H9 (cell line): ENCODE measurements around the gene APRT. TPM values are rescaled to one million over a fixed set of nuclear protein-coding genes. Genes with fewer than 3 reads are reported as not detected.

Experiments
- DNase-seq: peaks from one replicate; pipeline ENCODE4 v3.0.0-alpha.2; 2017
- H2AFZ ChIP-seq: one replicate; pipeline ENCODE4 v1.6.1; 2013; ENCODE audit warnings: mild to moderate bottlenecking, low read length, control low read depth, moderate library complexity
- H2AK5ac ChIP-seq: 2 replicates; pipeline ENCODE4 v1.6.1; 2013; ENCODE audit warnings: low read length, control low read depth, mixed read lengths; ENCODE audit not compliant: insufficient read length
- H2BK120ac ChIP-seq: one replicate; pipeline ENCODE4 v1.6.1; 2013; ENCODE audit warnings: low read depth, mild to moderate bottlenecking, low read length, control low read depth, inconsistent platforms; ENCODE audit not compliant: poor library complexity, severe bottlenecking
- H2BK12ac ChIP-seq: 2 replicates; pipeline ENCODE4 v1.6.1; 2013; ENCODE audit warnings: low read length, control low read depth, mixed read lengths, low read depth; ENCODE audit not compliant: insufficient read length
- H2BK15ac ChIP-seq: 2 replicates; pipeline ENCODE4 v1.6.1; 2013; ENCODE audit warnings: low read depth, low read length, control low read depth
- H2BK20ac ChIP-seq: one replicate; pipeline ENCODE4 v1.6.1; 2013; ENCODE audit warnings: low read depth, mild to moderate bottlenecking, low read length, control low read depth, inconsistent platforms; ENCODE audit not compliant: poor library complexity, severe bottlenecking
- H2BK5ac ChIP-seq: 2 replicates; pipeline ENCODE4 v1.6.1; 2013; ENCODE audit warnings: low read length, control low read depth, mixed read lengths; ENCODE audit not compliant: insufficient read length
- H3K14ac ChIP-seq: 2 replicates; pipeline ENCODE4 v1.6.1; 2013; ENCODE audit warnings: low read length, control low read depth; ENCODE audit not compliant: insufficient read depth
- H3K18ac ChIP-seq: 2 replicates; pipeline ENCODE4 v1.6.1; 2013; ENCODE audit warnings: low read depth, mild to moderate bottlenecking, mixed read lengths, low read length, control low read depth; ENCODE audit not compliant: insufficient read length
- H3K23ac ChIP-seq: 2 replicates; pipeline ENCODE4 v1.6.1; 2013; ENCODE audit warnings: low read length, control low read depth, mixed read lengths, low read depth; ENCODE audit not compliant: insufficient read length
- H3K23me2 ChIP-seq: 2 replicates; pipeline ENCODE4 v1.6.1; 2013; ENCODE audit warnings: low read depth, mild to moderate bottlenecking, mixed read lengths, low read length, control low read depth; ENCODE audit not compliant: insufficient read length, poor library complexity, severe bottlenecking
- H3K27ac ChIP-seq: 2 replicates; pipeline ENCODE4 v1.5.1; 2013; ENCODE audit warnings: low read length, control low read depth, mixed read lengths, low read depth; ENCODE audit not compliant: insufficient read length
- H3K27me3 ChIP-seq: 2 replicates; pipeline ENCODE4 v1.6.1; 2013; ENCODE audit warnings: low read length, control low read depth, inconsistent platforms; ENCODE audit not compliant: insufficient read depth
- H3K4ac ChIP-seq: 2 replicates; pipeline ENCODE4 v1.6.1; 2013; ENCODE audit warnings: low read depth, mild to moderate bottlenecking, control low read depth, inconsistent platforms, low read length, moderate library complexity
- H3K4me1 ChIP-seq: 2 replicates; pipeline ENCODE4 v1.6.1; 2013; ENCODE audit warnings: low read length, control low read depth, inconsistent platforms; ENCODE audit not compliant: insufficient read depth
- H3K4me2 ChIP-seq: 2 replicates; pipeline ENCODE4 v1.6.1; 2013; ENCODE audit warnings: low read length, control low read depth, mixed read lengths; ENCODE audit not compliant: insufficient read length, insufficient read depth
- H3K56ac ChIP-seq: 2 replicates; pipeline ENCODE4 v1.6.1; 2013; ENCODE audit warnings: low read depth, mild to moderate bottlenecking, mixed read lengths, low read length, control low read depth; ENCODE audit not compliant: insufficient read length
- H3K79me1 ChIP-seq: 2 replicates; pipeline ENCODE4 v1.6.1; 2013; ENCODE audit warnings: low read depth, mild to moderate bottlenecking, moderate library complexity, low read length, control low read depth, inconsistent platforms; ENCODE audit not compliant: insufficient read depth, poor library complexity, severe bottlenecking
- H3K79me2 ChIP-seq: 2 replicates; pipeline ENCODE4 v1.6.1; 2013; ENCODE audit warnings: low read length, control low read depth, inconsistent platforms; ENCODE audit not compliant: insufficient read depth
- H3K9ac ChIP-seq: 2 replicates; pipeline ENCODE4 v1.6.1; 2013; ENCODE audit warnings: low read length, control low read depth, mixed read lengths; ENCODE audit not compliant: insufficient read length; ENCODE audit errors: extremely low read depth
- H3K9me3 ChIP-seq: one replicate; pipeline ENCODE4 v1.6.1; 2013; ENCODE audit warnings: low read depth, low read length, inconsistent platforms; ENCODE audit not compliant: control insufficient read depth
- H3T11ph ChIP-seq: one replicate; pipeline ENCODE4 v1.6.1; 2013; ENCODE audit warnings: mild to moderate bottlenecking, low read length, control low read depth, inconsistent platforms
- H4K20me1 ChIP-seq: one replicate; pipeline ENCODE4 v1.6.1; 2013; ENCODE audit not compliant: control insufficient read depth, insufficient read length, insufficient read depth
- H4K5ac ChIP-seq: 2 replicates; pipeline ENCODE4 v1.6.1; 2013; ENCODE audit warnings: low read depth, mild to moderate bottlenecking, mixed read lengths, low read length, control low read depth; ENCODE audit not compliant: insufficient read length
- H4K8ac ChIP-seq: replicated peaks from 2 replicates; pipeline ENCODE4 v1.6.1; 2013; ENCODE audit warnings: low read length, control low read depth, mixed read lengths, low read depth; ENCODE audit not compliant: insufficient read length
- H4K91ac ChIP-seq: 2 replicates; pipeline ENCODE4 v1.6.1; 2013; ENCODE audit warnings: low read depth, mild to moderate bottlenecking, moderate library complexity, mixed read lengths, low read length, control low read depth; ENCODE audit not compliant: insufficient read length
- H3K27ac Mint-ChIP-seq, 3 experiments: 2 replicates in 2 of 3; 3 replicates in 1 of 3; pipeline ENCODE4 v1.8.0; 2020 to 2021; ENCODE audit warnings: mixed read lengths in 3 of 3, mild to moderate bottlenecking in 1 of 3, moderate library complexity in 1 of 3
- H3K27me3 Mint-ChIP-seq: 2 replicates; pipeline ENCODE4 v1.8.0; 2021; ENCODE audit warnings: low read depth, mild to moderate bottlenecking, moderate library complexity, mixed read lengths
- H3K36me3 Mint-ChIP-seq, 3 experiments: 2 replicates in 2 of 3; 3 replicates in 1 of 3; pipeline ENCODE4 v1.8.0; 2020 to 2021; ENCODE audit warnings: low read depth in 3 of 3, mixed read lengths in 3 of 3; ENCODE audit not compliant: insufficient read depth in 1 of 3
- H3K4me1 Mint-ChIP-seq, 2 experiments: 2 replicates each; pipeline ENCODE4 v1.8.0; 2020; ENCODE audit warnings: mixed read lengths in 2 of 2
- H3K4me3 Mint-ChIP-seq, 2 experiments: 2 replicates in 1 of 2; 3 replicates in 1 of 2; pipeline ENCODE4 v1.8.0; 2020 to 2021; ENCODE audit warnings: mild to moderate bottlenecking in 2 of 2, mixed read lengths in 2 of 2, moderate library complexity in 1 of 2
- H3K9me3 Mint-ChIP-seq, 2 experiments: 2 replicates in 1 of 2; 3 replicates in 1 of 2; pipeline ENCODE4 v1.8.0; 2020; ENCODE audit warnings: mild to moderate bottlenecking in 2 of 2, mixed read lengths in 2 of 2, moderate library complexity in 1 of 2
- WGBS: extraction: QIAGEN DNeasy Blood & Tissue Kit; methylation state at CpG from one replicate; pipeline ENCODE4 v1.1.7; 2013; ENCODE audit warnings: missing lambda C conversion rate, low lambda C conversion rate, mixed read lengths; ENCODE audit not compliant: insufficient read length; ENCODE audit errors: extremely low coverage; 5-methylcytosine and 5-hydroxymethylcytosine counted together
- total RNA-seq: library from RNA; stranded (reverse); gene quantifications from 2 replicates; pipeline ENCODE4 v1.2.1, GENCODE V29; 2021
- TF ChIP-seq, protein P1 (sequence below): fragments of 200-600 bp; sonication (generic); conservative IDR thresholded peaks from 3 replicates; pipeline ENCODE4 v1.8.0; 2021; ENCODE audit warnings: antibody characterized with exemption, mild to moderate bottlenecking

APRT gene
- total RNA-seq, 1 experiment from 2014 or later: 246 TPM

DNA sequence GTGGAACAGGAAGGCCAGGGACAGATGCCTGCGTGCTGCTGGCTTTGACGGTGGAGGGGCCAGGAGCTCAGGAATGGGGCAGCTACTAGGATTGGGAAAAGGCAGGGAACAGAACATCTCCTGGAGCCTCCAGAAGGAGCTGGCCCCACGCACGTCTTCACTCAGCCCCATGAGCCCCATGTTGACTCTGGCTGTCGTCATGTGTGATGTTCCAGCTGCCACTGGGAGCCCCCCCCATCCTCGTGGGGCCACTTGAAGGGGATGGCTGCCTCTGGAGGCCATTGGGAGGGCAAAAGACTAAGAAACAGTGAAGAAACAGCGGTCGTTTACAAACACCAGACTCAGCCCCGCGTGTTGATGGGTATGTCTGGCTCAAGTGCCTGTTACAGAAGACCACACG lies 18.5 kb upstream of the APRT start:
- TF ChIP-seq, protein P1, sequence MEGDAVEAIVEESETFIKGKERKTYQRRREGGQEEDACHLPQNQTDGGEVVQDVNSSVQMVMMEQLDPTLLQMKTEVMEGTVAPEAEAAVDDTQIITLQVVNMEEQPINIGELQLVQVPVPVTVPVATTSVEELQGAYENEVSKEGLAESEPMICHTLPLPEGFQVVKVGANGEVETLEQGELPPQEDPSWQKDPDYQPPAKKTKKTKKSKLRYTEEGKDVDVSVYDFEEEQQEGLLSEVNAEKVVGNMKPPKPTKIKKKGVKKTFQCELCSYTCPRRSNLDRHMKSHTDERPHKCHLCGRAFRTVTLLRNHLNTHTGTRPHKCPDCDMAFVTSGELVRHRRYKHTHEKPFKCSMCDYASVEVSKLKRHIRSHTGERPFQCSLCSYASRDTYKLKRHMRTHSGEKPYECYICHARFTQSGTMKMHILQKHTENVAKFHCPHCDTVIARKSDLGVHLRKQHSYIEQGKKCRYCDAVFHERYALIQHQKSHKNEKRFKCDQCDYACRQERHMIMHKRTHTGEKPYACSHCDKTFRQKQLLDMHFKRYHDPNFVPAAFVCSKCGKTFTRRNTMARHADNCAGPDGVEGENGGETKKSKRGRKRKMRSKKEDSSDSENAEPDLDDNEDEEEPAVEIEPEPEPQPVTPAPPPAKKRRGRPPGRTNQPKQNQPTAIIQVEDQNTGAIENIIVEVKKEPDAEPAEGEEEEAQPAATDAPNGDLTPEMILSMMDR: no peak
- Histone ChIP-seq H3K4ac (no peak overlapping the region), H3K27ac (no peak overlapping the region), H3K23ac (no peak overlapping the region), H4K8ac (no peak overlapping the region), H4K20me1 (no peaks in the 10 kb centered on the region), H2BK20ac (no peak overlapping the region), H2BK5ac (no peak overlapping the region), H4K5ac (no peak overlapping the region), H3K27me3 (no peaks in the 10 kb centered on the region), H2BK120ac (no peak overlapping the region), H3K4me2 (no peak overlapping the region), H4K91ac (no peak overlapping the region), H3K14ac (no peak overlapping the region), H3K23me2 (no peaks in the 10 kb centered on the region), H2AK5ac (no peak overlapping the region), H2BK15ac (no peak overlapping the region), H3K18ac (no peak overlapping the region), H3K9ac (no peak overlapping the region), H2AFZ (no peak overlapping the region), H3K79me2 (no peaks in the 10 kb centered on the region), H2BK12ac (no peak overlapping the region), H3K79me1 (no peaks in the 10 kb centered on the region), H3K4me1 (no peaks in the 10 kb centered on the region), H3K56ac (no peak overlapping the region), H3T11ph (no peak overlapping the region), H3K9me3 (no peaks in the 10 kb centered on the region)
- Mint-ChIP-seq H3K36me3 (peaks cover 0 to 5% (median 2%) of the 10 kb centered on the region in 3 experiments; a peak in 3 of 7 replicates), H3K4me1 (no peaks in the 10 kb centered on the region), H3K27ac (no peak overlapping the region), H3K9me3 (no peaks in the 10 kb centered on the region), H3K4me3 (no peak overlapping the region; a peak in 1 of 5 replicates), H3K27me3 (no peaks in the 10 kb centered on the region)
- no CpG with 5 or more reads among the region's 11 CpGs for WGBS
- no peak for DNase-seq
